Tibial nerve (tissue), 4 donors: Measurements from ENCODE around the gene DAP.

Experiments used
- EP300 ChIP-seq, 2 donors: sonication (generic); formaldehyde crosslinking; IDR thresholded peaks; one replicate each; pipeline ENCODE4 v1.6.1; 2017; ENCODE audit warnings: antibody characterized with exemption in 2 of 2, mild to moderate bottlenecking in 1 of 2
- TF ChIP-seq, protein P1 (sequence below), 5 experiments: fragments of 200-600 bp in 3 of 5; fragments of 450-650 bp in 2 of 5; sonication (generic) in 3 of 5; IDR thresholded peaks; one replicate each; pipeline ENCODE4 v1.5.1; 2016 to 2019; ENCODE audit warnings: antibody characterized with exemption in 5 of 5, mild to moderate bottlenecking in 3 of 5, moderate library complexity in 2 of 5

DNA sequence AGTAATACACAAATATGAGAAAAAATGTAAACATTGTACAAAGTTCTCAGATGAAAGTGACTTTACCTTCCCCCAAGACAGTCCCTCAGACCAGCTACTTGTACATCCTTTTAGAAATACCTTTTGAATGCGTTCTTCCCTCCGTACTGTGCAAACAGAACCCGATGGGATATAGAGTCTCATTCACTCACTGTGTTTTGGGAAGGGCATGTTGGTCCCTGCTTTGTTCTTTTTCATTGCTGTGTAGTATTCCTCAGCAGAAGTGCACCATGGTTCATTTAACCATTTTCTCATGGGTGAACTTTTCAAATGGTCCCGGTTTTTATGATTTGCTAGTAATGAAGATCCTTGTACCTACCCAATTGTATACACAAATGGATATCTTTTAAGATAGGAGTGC lies 102.8 kb downstream of the DAP start:
- no peak for TF ChIP-seq EP300 (IDR thresholded peaks at IDR 0.05)
- TF ChIP-seq, protein P1, sequence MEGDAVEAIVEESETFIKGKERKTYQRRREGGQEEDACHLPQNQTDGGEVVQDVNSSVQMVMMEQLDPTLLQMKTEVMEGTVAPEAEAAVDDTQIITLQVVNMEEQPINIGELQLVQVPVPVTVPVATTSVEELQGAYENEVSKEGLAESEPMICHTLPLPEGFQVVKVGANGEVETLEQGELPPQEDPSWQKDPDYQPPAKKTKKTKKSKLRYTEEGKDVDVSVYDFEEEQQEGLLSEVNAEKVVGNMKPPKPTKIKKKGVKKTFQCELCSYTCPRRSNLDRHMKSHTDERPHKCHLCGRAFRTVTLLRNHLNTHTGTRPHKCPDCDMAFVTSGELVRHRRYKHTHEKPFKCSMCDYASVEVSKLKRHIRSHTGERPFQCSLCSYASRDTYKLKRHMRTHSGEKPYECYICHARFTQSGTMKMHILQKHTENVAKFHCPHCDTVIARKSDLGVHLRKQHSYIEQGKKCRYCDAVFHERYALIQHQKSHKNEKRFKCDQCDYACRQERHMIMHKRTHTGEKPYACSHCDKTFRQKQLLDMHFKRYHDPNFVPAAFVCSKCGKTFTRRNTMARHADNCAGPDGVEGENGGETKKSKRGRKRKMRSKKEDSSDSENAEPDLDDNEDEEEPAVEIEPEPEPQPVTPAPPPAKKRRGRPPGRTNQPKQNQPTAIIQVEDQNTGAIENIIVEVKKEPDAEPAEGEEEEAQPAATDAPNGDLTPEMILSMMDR (IDR thresholded peaks at IDR 0.05): no peak
